ENCODE measurements around the gene BAIAP2. TPM values are rescaled to one million over a fixed set of nuclear protein-coding genes. Genes with fewer than 3 reads are reported as not detected.
A peak's percentile ranks its signal among the peaks of the same experiment; 100 is the strongest.

BAIAP2 gene
- total and polyA plus RNA-seq, 2 of the 13 experiments (the other 11 are each of a cell fraction or from before 2014, with no cell fraction given) = 22.5 to 24.0 TPM

GRCh38 chr17:81030741-81031565 is 4.0 kb upstream of the BAIAP2 start:
- CTCF ChIA-PET (ENCODE audit: low intra/inter-chr PET ratio, low total read pairs) = no interaction called here
- Histone ChIP-seq H3K36me3 (replicated peaks in 1 of 2; ENCODE audit: control insufficient read depth in 1 of 2, insufficient read depth in 2 of 2, low read length in 2 of 2) (no peaks in the 10 kb centered on the region), H3K79me2 (ENCODE audit: insufficient read depth, low read length) (peaks cover 3% of the 10 kb centered on the region), H3K27ac (ENCODE audit: extremely low read length, insufficient read depth, low read length) (no peak overlapping the region), H3K4me3 (replicated peaks in 1 of 3; ENCODE audit: insufficient read depth in 1 of 3, low read depth in 2 of 3, low read length in 3 of 3) (no peak overlapping the region; a peak in 1 of 6 replicates), H3K9ac (ENCODE audit: insufficient read depth, low read depth, low read length) (no peak overlapping the region), H3K4me1 (ENCODE audit: insufficient read depth, low read length) (peaks cover 56% of the 10 kb centered on the region), H2AFZ (ENCODE audit: low read length) (no peak overlapping the region), H3K9me3 (ENCODE audit: low read length) (no peaks in the 10 kb centered on the region), H4K20me1 (ENCODE audit: insufficient read depth, low read length) (peaks cover 5% of the 10 kb centered on the region; the same call in 1 of the 2 replicates), H3K27me3 (ENCODE audit: control insufficient read depth in 1 of 2, insufficient read depth in 2 of 2, low read length in 2 of 2) (peaks cover 11 to 32% of the 10 kb centered on the region in 2 experiments; a peak in 4 of 5 replicates), H3K4me2 (ENCODE audit: low read depth, low read length) (peak overlapping the region; percentile 5; the same call in 1 of the 2 replicates)
- in situ Hi-C loops (cut with HindIII; ENCODE audit: extremely low pct_ligation_motif_present, low pct_unique_long_range_greater_than_20kb) (no loop called here), intact Hi-C loops (cut with micrococcal nuclease; ENCODE audit: unreplicated experiment) (no loop called here)
- DNase-seq (ENCODE audit: low spot score) = peak; percentile 40
- BruUV-seq (replicated peaks) = no TSS peak
- no peak for FAIRE-seq
- POLR2A ChIA-PET = interaction anchor here (1.2 kb wide), 1 partner anchor 13 kb away, joined by 4 read pairs; no protein-coding TSS in a partner anchor
- WGBS (ENCODE audit: low lambda C conversion rate) = 65% methylated on average over 26 of the region's 32 CpGs
- no peak for ATAC-seq
- peak; percentile 38; the same call in 1 of the 2 replicates for TF ChIP-seq ZNF687 (CRISPR knock-in tag; IDR thresholded peaks at IDR 0.05)
- TF ChIP-seq ZNF784 (CRISPR knock-in tag; IDR thresholded peaks at IDR 0.05; ENCODE audit: borderline replicate concordance) = no peak
- no peak for TF ChIP-seq ZNF335 (CRISPR knock-in tag; IDR thresholded peaks at IDR 0.05)
- no peak for TF ChIP-seq PAXIP1 (CRISPR knock-in tag; conservative IDR thresholded peaks at IDR 0.05)
- TF ChIP-seq LBX2 (CRISPR knock-in tag; IDR thresholded peaks at IDR 0.05; ENCODE audit: borderline replicate concordance) = 0 out of 2 replicates have a peak, but pooled peaks have one; percentile 40
- peak; percentile 81 for TF ChIP-seq ZNF768 (CRISPR knock-in tag; IDR thresholded peaks at IDR 0.05)
- no peak for TF ChIP-seq HOMEZ (CRISPR knock-in tag; IDR thresholded peaks at IDR 0.05; ENCODE audit: low read depth)
- TF ChIP-seq NKX3-1 (CRISPR knock-in tag; IDR thresholded peaks at IDR 0.05) = no peak
- no peak for TF ChIP-seq MTA3 (CRISPR knock-in tag; IDR thresholded peaks at IDR 0.05)
- no peak for TF ChIP-seq TFAP4 (IDR thresholded peaks at IDR 0.05; ENCODE audit: borderline replicate concordance, low read depth)
